Astrocyte (in vitro differentiated cells and primary cell): Measurements from ENCODE around the gene ADARB2. TPM values are rescaled to one million over a fixed set of nuclear protein-coding genes. Genes with fewer than 3 reads are reported as not detected.

Source experiments
- DNase-seq: peaks from one replicate; pipeline ENCODE4 v3.0.0-alpha.2; 2010; ENCODE audit warnings: low read depth
- FAIRE-seq: peaks from 2 replicates; lab custom pipeline; 2011; peaks lifted over from hg19 to GRCh38; lab: Jason Lieb, UNC
- H2AFZ ChIP-seq: 2 replicates; pipeline ENCODE4 v1.6.0; 2012; ENCODE audit warnings: low read depth, low read length, inconsistent platforms
- H3K27ac ChIP-seq: 2 replicates; pipeline ENCODE4 v1.5.1; 2011; ENCODE audit warnings: low read depth, low read length, inconsistent platforms
- H3K27me3 ChIP-seq: 2 replicates; pipeline ENCODE4 v1.6.0; 2011; ENCODE audit warnings: low read length, inconsistent platforms; ENCODE audit not compliant: insufficient read depth
- H3K36me3 ChIP-seq: 2 replicates; pipeline ENCODE4 v1.5.1; 2011; ENCODE audit warnings: low read length, inconsistent platforms; ENCODE audit not compliant: insufficient read depth
- H3K4me1 ChIP-seq: 2 replicates; pipeline ENCODE4 v1.5.1; 2011; ENCODE audit warnings: low read length, inconsistent platforms; ENCODE audit not compliant: insufficient read depth
- H3K4me2 ChIP-seq: 2 replicates; pipeline ENCODE4 v1.6.0; 2012; ENCODE audit warnings: low read length, inconsistent platforms
- H3K4me3 ChIP-seq: 2 replicates; pipeline ENCODE4 v1.5.1; 2011; ENCODE audit warnings: low read depth, mild to moderate bottlenecking, low read length, inconsistent platforms; ENCODE audit not compliant: insufficient read depth
- H3K79me2 ChIP-seq: 2 replicates; pipeline ENCODE4 v1.6.0; 2012; ENCODE audit warnings: mild to moderate bottlenecking, low read length, inconsistent platforms; ENCODE audit not compliant: insufficient read depth
- H3K9ac ChIP-seq: 2 replicates; pipeline ENCODE4 v1.6.0; 2012; ENCODE audit warnings: mild to moderate bottlenecking, low read length, inconsistent platforms
- H3K9me3 ChIP-seq: 2 replicates; pipeline ENCODE4 v1.5.1; 2012; ENCODE audit warnings: low read depth, mild to moderate bottlenecking, low read length, inconsistent platforms; ENCODE audit not compliant: insufficient read depth
- H4K20me1 ChIP-seq: 2 replicates; pipeline ENCODE4 v1.6.0; 2012; ENCODE audit warnings: low read length, inconsistent platforms; ENCODE audit not compliant: insufficient read depth
- H3K27ac Mint-ChIP-seq: one replicate; pipeline ENCODE4 v1.8.0; 2021; ENCODE audit warnings: mild to moderate bottlenecking, mixed read lengths; ENCODE audit not compliant: unreplicated experiment
- H3K27me3 Mint-ChIP-seq: one replicate; pipeline ENCODE4 v1.8.0; 2021; ENCODE audit warnings: low read depth, mixed read lengths; ENCODE audit not compliant: unreplicated experiment
- H3K36me3 Mint-ChIP-seq: one replicate; pipeline ENCODE4 v1.8.0; 2021; ENCODE audit warnings: low read depth, mixed read lengths; ENCODE audit not compliant: unreplicated experiment
- H3K4me1 Mint-ChIP-seq: one replicate; pipeline ENCODE4 v1.8.0; 2021; ENCODE audit warnings: low read depth, mixed read lengths; ENCODE audit not compliant: unreplicated experiment
- H3K4me3 Mint-ChIP-seq: one replicate; pipeline ENCODE4 v1.8.0; 2021; ENCODE audit warnings: mild to moderate bottlenecking, moderate library complexity, mixed read lengths; ENCODE audit not compliant: unreplicated experiment
- H3K9me3 Mint-ChIP-seq: one replicate; pipeline ENCODE4 v1.8.0; 2021; ENCODE audit warnings: mild to moderate bottlenecking, mixed read lengths; ENCODE audit not compliant: unreplicated experiment
- EZH2 ChIP-seq: IDR thresholded peaks from 2 replicates; pipeline ENCODE4 v1.6.1; 2012; ENCODE audit warnings: mild to moderate bottlenecking, low read length, inconsistent platforms; ENCODE audit not compliant: insufficient read depth
- total RNA-seq: library from RNA; stranded (reverse); gene quantifications from 2 replicates; pipeline ENCODE4 v1.2.1, GENCODE V29; 2021
- TF ChIP-seq, protein P1 (sequence below): IDR thresholded peaks from 2 replicates; pipeline ENCODE4 v1.5.1; 2011; ENCODE audit warnings: low read depth, mild to moderate bottlenecking, inconsistent platforms, low read length, moderate library complexity; ENCODE audit not compliant: insufficient read depth

The ADARB2 gene
- total RNA-seq, 1 donor from 2014 or later = 0.18 TPM

GRCh38 chr10:1474376-1475097 is 262.8 kb downstream of the ADARB2 start:
- DNase-seq = no peak
- Mint-ChIP-seq H3K27ac (no peak overlapping the region), H3K9me3 (peaks cover 5% of the 10 kb centered on the region), H3K27me3 (peaks cover 24% of the 10 kb centered on the region), H3K4me3 (no peak overlapping the region), H3K36me3 (peaks cover 3% of the 10 kb centered on the region), H3K4me1 (no peaks in the 10 kb centered on the region)
- Histone ChIP-seq H3K36me3 (no peaks in the 10 kb centered on the region), H3K4me2 (no peak overlapping the region), H3K9me3 (peaks cover 19% of the 10 kb centered on the region), H3K9ac (no peak overlapping the region), H3K79me2 (no peaks in the 10 kb centered on the region), H3K27ac (no peak overlapping the region), H3K4me3 (no peak overlapping the region), H2AFZ (no peak overlapping the region), H3K4me1 (no peaks in the 10 kb centered on the region), H3K27me3 (no peaks in the 10 kb centered on the region), H4K20me1 (no peaks in the 10 kb centered on the region)
- TF ChIP-seq EZH2 = no peak
- TF ChIP-seq, protein P1, sequence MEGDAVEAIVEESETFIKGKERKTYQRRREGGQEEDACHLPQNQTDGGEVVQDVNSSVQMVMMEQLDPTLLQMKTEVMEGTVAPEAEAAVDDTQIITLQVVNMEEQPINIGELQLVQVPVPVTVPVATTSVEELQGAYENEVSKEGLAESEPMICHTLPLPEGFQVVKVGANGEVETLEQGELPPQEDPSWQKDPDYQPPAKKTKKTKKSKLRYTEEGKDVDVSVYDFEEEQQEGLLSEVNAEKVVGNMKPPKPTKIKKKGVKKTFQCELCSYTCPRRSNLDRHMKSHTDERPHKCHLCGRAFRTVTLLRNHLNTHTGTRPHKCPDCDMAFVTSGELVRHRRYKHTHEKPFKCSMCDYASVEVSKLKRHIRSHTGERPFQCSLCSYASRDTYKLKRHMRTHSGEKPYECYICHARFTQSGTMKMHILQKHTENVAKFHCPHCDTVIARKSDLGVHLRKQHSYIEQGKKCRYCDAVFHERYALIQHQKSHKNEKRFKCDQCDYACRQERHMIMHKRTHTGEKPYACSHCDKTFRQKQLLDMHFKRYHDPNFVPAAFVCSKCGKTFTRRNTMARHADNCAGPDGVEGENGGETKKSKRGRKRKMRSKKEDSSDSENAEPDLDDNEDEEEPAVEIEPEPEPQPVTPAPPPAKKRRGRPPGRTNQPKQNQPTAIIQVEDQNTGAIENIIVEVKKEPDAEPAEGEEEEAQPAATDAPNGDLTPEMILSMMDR = no peak
- no peak for FAIRE-seq

- no peak overlapping the region for H3K4me3 ChIP-seq
- H3K9ac ChIP-seq = no peak overlapping the region
- H2AFZ ChIP-seq = no peak overlapping the region
- peaks cover 16% of the 10 kb centered on the region for H3K9me3 ChIP-seq
- FAIRE-seq (no peak), DNase-seq (no peak)
- Mint-ChIP-seq H3K9me3 (peaks cover 5% of the 10 kb centered on the region), H3K4me3 (peak overlapping the region; percentile 3), H3K27me3 (peaks cover 30% of the 10 kb centered on the region), H3K27ac (peak overlapping the region; percentile 5), H3K36me3 (peaks cover 3% of the 10 kb centered on the region), H3K4me1 (no peaks in the 10 kb centered on the region)
- H3K79me2 ChIP-seq = no peaks in the 10 kb centered on the region
- no peaks in the 10 kb centered on the region for H3K36me3 ChIP-seq
- no peak overlapping the region for H3K4me2 ChIP-seq
- H3K4me1 ChIP-seq = no peaks in the 10 kb centered on the region
- no peak overlapping the region for H3K27ac ChIP-seq
- H4K20me1 ChIP-seq = no peaks in the 10 kb centered on the region
- no peaks in the 10 kb centered on the region for H3K27me3 ChIP-seq
- no peak for TF ChIP-seq EZH2
- TF ChIP-seq, protein P1 = no peak
Observed at GRCh38 chr10:1473874-1474273, 263.5 kb downstream of the ADARB2 start.
